ENCODE data around the gene SPINT3.

SPINT3 gene

DNA sequence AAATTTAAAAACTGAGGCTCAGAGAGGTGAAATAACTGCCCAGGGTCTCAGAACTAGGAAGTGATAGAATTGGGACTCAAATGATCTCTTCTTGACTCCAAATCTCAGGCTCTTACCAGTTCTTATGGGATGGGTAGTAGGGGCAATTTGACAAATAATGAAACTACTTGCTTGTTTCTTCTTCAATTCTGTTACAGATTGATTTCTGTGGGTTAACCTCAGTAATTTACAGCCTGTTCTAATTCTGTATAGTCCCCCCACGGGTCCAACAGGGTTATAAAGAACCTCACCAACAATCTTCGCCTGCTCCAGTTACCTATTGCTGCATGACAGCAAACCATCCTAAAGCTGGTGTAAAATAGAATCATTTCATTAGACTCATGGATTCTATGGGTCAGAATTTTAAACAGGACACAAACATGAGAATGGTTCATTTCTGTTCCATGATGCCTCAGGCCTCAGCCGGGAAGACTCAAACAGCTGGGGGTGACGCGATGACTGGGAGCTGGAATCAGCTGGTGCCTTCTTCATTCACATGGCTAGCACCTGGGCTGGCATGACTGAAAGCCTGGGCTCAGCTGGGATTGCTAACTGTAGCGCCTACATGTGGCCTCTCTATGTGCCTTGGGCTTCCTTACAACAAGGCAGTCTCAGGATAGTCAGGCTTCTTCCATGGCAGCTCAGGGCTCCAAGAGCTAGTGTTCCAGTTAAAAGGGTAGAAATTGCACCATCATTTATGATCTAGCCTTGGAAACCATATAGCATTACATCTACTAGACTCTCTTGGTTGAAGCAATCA, 52.5 kb downstream of the SPINT3 start:
- DNase-seq (ENCODE audit: low read depth in 1 of 2, low spot score in 1 of 2), result no peak
